Left ventricle myocardium superior (tissue), 1 donor: ENCODE results near the gene ZNF280A. TPM values are rescaled to one million over a fixed set of nuclear protein-coding genes. Genes with fewer than 3 reads are reported as not detected.
"Not testable (repeated sequence)": the region's sequence is repeated elsewhere in the genome, so short reads cannot be mapped to it uniquely, and the experiment has no call there.

ENCODE experiments used
- ATAC-seq: fragments of 200-7000 bp; cut with Tn5 transposase; one replicate; pipeline ENCODE4 v1.9.1; 2020; ENCODE audit warnings: mild to moderate bottlenecking, moderate library complexity
- DNase-seq: peaks from one replicate; pipeline ENCODE4 v3.0.0-alpha.2; 2020
- intact Hi-C: fragments of 100-400 bp; cut with micrococcal nuclease; formaldehyde crosslinking; loops from one replicate; pipeline ENCODE4 v1.11.0; 2022
- total RNA-seq: library from RNA; stranded (reverse); fragmentation: NEBNext Ultra II Directional; extraction: Animal tissue kit (Norgen Biotek cat#: 25700); gene quantifications from one replicate; pipeline ENCODE4 v1.2.1, GENCODE V29; 2021
- donor health status: DM: no; HTN: yes; CAD: no; lungs with severe emphysema.

The ZNF280A gene
- total RNA-seq, 1 donor from 2014 or later, result not detected

DNA sequence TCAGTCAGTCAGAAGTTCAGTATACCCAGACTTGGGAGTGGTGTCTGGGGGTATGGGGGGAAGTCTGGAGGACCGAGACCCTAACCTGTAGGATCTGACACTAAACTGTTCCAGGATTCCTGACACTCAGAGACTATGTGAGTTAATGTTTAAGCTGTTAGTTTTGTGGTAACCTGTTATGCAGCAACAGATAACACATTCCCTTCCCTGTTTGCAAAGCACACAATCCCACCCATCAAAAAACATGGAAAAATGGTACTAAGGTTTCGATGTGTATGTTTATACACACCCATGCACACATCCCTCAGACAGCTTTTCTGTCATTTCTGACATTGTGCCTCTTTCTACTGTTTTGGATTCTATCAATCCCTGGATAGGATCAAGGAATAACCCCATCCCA lies 39.1 kb downstream of the ZNF280A start:
- intact Hi-C loops, result no loop called here
- ATAC-seq (no peak), DNase-seq (no peak)

- DNase-seq (no peak), ATAC-seq (no peak)
- intact Hi-C loops, result no loop called here
Observed at GRCh38 chr22:22479999-22480532, 40.0 kb downstream of the ZNF280A start.

- DNase-seq (no peak), ATAC-seq (no peak)
- intact Hi-C loops, result no loop called here
Observed at GRCh38 chr22:22479116-22479515, 41.0 kb downstream of the ZNF280A start.

DNA sequence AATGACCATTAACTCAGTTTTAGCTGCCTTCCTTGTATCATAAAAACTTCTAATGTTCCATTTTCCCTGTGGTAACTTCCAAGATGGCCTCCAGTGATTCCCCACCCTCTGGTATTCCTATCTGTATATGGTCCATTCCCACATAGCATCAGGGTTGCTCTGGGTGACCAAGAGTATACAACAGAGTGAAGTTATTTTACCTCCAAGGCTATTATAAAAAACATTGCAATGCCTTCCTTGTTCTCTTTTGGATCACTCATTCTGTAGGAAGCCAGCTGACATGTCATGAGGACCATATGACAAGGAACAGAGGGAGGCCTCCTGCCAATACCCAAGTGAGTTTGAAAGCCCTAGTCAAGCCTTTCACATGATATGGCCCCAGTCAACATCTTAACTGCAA lies 41.6 kb downstream of the ZNF280A start:
- ATAC-seq (peak; percentile 44), DNase-seq (no peak)
- intact Hi-C loops, result no loop called here

- ATAC-seq, result peak; percentile 29
- no peak for DNase-seq
Observed at GRCh38 chr22:22474733-22475132, 45.3 kb downstream of the ZNF280A start.

GRCh38 chr22:22471104-22471503 lies 49.0 kb downstream of the ZNF280A start:
- ATAC-seq, DNase-seq, intact Hi-C loops: not testable (repeated sequence)

More at GRCh38 chr22:22474733-22475132, 45.3 kb downstream of the ZNF280A start:
- intact Hi-C loops, result no loop called here

DNA sequence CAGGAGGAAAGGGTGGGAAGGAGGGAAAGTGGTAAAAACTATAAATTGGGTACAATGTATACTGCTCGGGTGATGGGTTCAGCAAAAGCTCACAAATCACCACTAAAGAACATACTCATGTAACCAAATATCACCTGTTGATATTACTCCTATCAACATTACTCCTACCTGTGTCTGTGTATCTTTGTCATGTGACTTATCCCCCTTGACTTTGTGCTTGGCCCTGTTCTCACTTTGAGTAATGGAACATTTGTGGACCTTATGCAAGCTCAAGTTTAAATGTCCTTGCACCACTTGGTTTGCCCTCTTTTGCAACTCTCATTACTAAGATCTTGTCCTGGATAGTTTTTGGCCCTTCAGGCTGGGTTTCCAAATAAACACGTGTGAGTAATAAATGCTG lies 50.5 kb downstream of the ZNF280A start:
- DNase-seq, result no peak
- intact Hi-C loops, result loop anchor here (10.0 kb wide), 1 partner anchor 485 kb away; no protein-coding TSS in a partner anchor
- no peak for ATAC-seq

- intact Hi-C loops, result loop anchor here (10.0 kb wide), 1 partner anchor 486 kb away; no protein-coding TSS in a partner anchor
- not testable (repeated sequence) for DNase-seq, ATAC-seq
Observed at GRCh38 chr22:22468794-22469469, 51.1 kb downstream of the ZNF280A start.

DNA sequence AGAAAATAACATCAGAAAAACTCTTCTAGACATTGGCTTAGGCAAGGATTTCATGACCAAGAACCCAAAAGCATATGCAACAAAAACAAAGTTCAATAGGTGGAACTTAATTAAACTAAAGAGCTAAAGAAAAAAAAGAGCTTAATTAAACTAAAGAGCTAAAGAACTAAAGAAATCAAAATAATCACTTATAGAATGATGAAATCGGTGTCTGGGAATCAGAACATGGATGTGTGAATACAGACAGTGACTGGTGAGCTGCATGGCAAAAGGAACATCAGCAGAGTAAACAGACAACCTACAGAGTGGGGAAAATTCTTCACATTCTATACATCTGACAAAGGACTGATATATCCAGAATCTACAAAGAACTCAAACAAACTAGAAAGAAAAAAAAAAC lies 53.0 kb downstream of the ZNF280A start:
- DNase-seq (no peak), ATAC-seq (no peak)
- intact Hi-C loops, result loop anchor here (10.0 kb wide), 1 partner anchor 488 kb away; no protein-coding TSS in a partner anchor

GRCh38 chr22:22465782-22466181 lies 54.3 kb downstream of the ZNF280A start:
- DNase-seq (no peak), ATAC-seq (no peak)
- intact Hi-C loops, result loop anchor here (10.0 kb wide), 1 partner anchor 489 kb away; no protein-coding TSS in a partner anchor

DNA sequence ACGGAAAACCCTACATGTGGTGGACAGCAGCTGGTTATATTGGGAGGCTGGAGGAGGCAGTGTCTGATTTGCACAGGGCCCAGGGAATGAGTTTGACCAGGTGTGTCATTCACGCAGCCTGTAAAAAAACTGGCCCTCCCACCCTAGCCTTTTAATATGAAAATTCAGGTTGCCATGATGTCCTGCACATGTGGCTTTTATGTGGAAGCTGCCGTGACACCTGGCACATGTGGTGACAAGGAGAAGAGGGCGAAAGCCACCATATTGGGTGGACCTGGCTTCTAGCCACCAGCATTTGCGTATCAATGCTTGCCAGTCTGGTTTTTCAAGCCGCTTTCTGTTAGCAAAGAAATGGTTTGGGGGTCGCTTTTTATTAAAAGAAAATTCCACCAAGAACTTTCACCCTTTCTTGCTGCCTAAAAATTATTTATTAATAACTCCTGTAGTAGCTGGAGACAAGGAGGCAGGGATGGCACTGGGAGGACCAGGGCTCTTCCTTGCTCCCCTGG lies 54.9 kb downstream of the ZNF280A start:
- DNase-seq (no peak), ATAC-seq (no peak)
- intact Hi-C loops, result loop anchor here (10.0 kb wide), 1 partner anchor 490 kb away; no protein-coding TSS in a partner anchor

- DNase-seq (no peak), ATAC-seq (no peak)
- intact Hi-C loops, result loop anchor here (10.0 kb wide), 1 partner anchor 490 kb away; no protein-coding TSS in a partner anchor
Observed at GRCh38 chr22:22464541-22465054, 55.5 kb downstream of the ZNF280A start.

- DNase-seq (no peak), ATAC-seq (peak; percentile 65)
Observed at GRCh38 chr22:22463855-22464540, 56.1 kb downstream of the ZNF280A start.

More at GRCh38 chr22:22463855-22464540, 56.1 kb downstream of the ZNF280A start:
- intact Hi-C loops, result loop anchor here (10.0 kb wide), 1 partner anchor 491 kb away; no protein-coding TSS in a partner anchor

Other genes with a start within 250 kb of the ZNF280A start
- 0.62 TPM for gene ZNF280B, start 11.5 kb downstream of the ZNF280A start, total RNA-seq
- gene PRAME, start 39.0 kb upstream of the ZNF280A start, total RNA-seq, result not detected
- gene GGTLC2, start 124.3 kb upstream of the ZNF280A start, total RNA-seq, result not detected